ENCODE data around the gene TMEM171.

DNA sequence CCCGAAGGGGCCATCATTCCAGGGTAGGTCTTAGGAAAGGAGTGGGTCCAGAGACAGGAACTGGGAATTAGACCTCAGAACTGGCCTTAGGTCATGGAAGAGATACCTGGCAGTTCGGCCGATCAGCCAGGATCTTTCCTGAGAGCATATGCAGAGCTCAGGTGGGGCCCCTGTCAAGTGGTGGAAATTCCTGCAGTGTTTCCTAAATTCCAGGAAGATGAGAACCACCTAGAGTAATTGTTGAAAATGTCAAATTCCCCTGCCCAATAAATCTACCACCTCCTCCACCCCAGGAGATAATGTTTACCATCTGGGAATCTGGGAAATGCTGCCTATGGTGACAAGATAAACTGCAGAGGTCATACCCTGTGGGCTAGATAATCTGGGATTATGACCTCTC, 14.6 kb downstream of the TMEM171 start:
- TF ChIP-seq, protein P1, sequence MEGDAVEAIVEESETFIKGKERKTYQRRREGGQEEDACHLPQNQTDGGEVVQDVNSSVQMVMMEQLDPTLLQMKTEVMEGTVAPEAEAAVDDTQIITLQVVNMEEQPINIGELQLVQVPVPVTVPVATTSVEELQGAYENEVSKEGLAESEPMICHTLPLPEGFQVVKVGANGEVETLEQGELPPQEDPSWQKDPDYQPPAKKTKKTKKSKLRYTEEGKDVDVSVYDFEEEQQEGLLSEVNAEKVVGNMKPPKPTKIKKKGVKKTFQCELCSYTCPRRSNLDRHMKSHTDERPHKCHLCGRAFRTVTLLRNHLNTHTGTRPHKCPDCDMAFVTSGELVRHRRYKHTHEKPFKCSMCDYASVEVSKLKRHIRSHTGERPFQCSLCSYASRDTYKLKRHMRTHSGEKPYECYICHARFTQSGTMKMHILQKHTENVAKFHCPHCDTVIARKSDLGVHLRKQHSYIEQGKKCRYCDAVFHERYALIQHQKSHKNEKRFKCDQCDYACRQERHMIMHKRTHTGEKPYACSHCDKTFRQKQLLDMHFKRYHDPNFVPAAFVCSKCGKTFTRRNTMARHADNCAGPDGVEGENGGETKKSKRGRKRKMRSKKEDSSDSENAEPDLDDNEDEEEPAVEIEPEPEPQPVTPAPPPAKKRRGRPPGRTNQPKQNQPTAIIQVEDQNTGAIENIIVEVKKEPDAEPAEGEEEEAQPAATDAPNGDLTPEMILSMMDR (IDR thresholded peaks at IDR 0.05), result no peak
- TF ChIP-seq POLR2A (IDR thresholded peaks at IDR 0.05), result no peak

Data from esophagus squamous epithelium (tissue), 4 donors.